Ovary (tissue), 3 donors: ENCODE results near the gene MAGEA1.

Experiments
- CTCF ChIP-seq, 3 donors: fragments of 450-650 bp in 2 of 3; fragments of 200-600 bp in 1 of 3; IDR thresholded peaks; one replicate each; pipeline versions ENCODE4 v1.5.1 to v1.8.0; 2016 to 2022; ENCODE audit warnings: antibody characterized with exemption in 3 of 3, mild to moderate bottlenecking in 1 of 3
- EP300 ChIP-seq: sonication (generic); formaldehyde crosslinking; IDR thresholded peaks from one replicate; pipeline ENCODE4 v1.6.1; 2017; ENCODE audit warnings: antibody characterized with exemption
- donor health status: DM: no; HTN: no; CAD: no.

GRCh38 chrX:153184787-153185186, 5.7 kb downstream of the MAGEA1 start:
- TF ChIP-seq CTCF (IDR thresholded peaks at IDR 0.05) (no peak), EP300 (no peak)
